GM19025 (cell line): ENCODE data around the gene SCN3A.

ENCODE experiments used
- ATAC-seq: cut with Tn5 transposase; IDR thresholded peaks from one replicate; pipeline ENCODE4 v1.9.1; 2021; ENCODE audit warnings: mild to moderate bottlenecking, low read depth, moderate library complexity; ENCODE audit not compliant: unreplicated experiment

SCN3A gene

GRCh38 chr2:165203689-165204559 is at the start of gene SCN3A:
Gene SCN3A (minus strand): TSS chr2:165204050. CDS start chr2:165176394, 27,656 bp downstream.
- ATAC-seq, result peak; percentile 56

- ATAC-seq, result no peak
These were observed 49.3 kb upstream of the SCN3A start for GRCh38 chr2:165253178-165253577.

GRCh38 chr2:165251366-165251765 is 47.5 kb upstream of the SCN3A start:
- ATAC-seq, result no peak

- ATAC-seq, result no peak
These were observed 44.4 kb upstream of the SCN3A start for GRCh38 chr2:165248238-165248637.

- ATAC-seq, result no peak
These were observed 41.4 kb upstream of the SCN3A start for GRCh38 chr2:165245081-165245793.

DNA sequence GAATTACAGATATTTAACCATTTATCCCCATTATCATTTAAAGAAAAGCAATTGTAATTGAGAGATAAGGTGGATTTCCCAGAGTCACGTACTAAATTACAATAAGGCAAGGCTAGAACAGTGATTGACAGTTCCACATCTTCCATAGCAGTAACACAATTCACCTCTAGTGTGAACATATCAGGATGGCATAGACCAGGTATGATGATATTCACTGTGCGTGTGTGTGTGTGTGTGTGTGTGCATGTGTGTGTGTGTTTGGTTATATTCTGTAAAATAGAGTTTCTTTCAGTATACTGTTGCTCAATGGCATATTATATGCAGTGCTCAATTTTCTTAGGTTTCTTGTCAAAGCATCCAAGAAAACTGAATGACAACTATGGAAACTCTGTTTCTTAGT is 37.1 kb upstream of the SCN3A start:
- no peak for ATAC-seq

DNA sequence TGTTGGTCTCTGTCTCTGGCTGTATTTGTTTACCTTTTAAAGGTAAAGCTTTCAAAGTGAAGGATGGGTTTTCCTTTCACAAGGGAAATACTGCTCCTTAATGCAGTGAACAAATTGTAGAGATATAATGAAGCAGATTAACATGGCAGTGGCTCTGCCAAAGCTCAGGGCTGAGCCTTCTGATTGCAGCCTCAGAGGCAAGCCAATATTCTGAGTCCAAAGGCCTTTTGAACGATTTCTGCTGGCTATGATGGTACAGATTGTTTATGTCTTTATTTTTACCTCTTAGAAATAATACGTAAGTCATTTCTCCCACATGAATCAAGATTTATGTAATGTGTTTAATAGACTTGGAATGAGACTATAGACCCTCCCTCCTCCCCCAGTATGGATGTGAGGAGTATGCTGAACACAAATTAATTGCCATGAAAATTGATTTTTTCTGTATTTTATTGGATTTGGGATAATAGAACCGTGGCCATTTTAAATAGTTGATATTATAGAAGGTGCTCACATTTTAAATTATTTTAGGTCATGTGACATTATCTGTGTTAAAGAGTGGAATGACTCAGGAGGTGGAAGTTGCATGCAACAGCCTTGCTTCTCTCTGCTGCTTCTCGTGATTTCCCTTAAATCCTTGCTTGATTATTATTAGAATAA is 36.1 kb upstream of the SCN3A start:
- no peak for ATAC-seq

- no peak for ATAC-seq
These were observed 35.4 kb upstream of the SCN3A start, which contains the start of gene SCN2A for GRCh38 chr2:165239230-165239629. Gene SCN2A (plus strand): TSS chr2:165239414. CDS start chr2:165295824, 56,410 bp downstream.

- ATAC-seq, result no peak
These were observed 34.4 kb upstream of the SCN3A start for GRCh38 chr2:165238295-165238694.

DNA sequence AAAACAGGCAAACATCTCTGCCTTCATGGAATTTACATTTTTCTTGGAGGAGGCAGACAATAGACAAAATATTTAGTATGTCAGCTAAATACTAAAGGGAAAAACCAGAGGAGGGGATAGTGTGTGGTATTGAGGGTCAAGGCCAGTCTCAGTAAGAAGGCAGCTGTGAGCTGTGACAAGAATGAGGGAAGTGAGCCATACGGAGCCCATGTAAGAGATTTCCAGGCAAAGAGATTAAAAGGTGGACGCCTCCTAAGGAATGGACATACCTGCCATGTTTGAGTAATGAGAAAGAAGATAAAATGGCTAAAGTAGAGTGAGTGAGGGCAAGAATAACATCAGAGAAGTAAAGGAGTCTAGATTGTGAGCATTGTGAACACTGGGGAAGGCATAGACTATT is 33.2 kb upstream of the SCN3A start:
- no peak for ATAC-seq

- ATAC-seq, result no peak
These were observed 23.7 kb upstream of the SCN3A start for GRCh38 chr2:165227571-165227970.

DNA sequence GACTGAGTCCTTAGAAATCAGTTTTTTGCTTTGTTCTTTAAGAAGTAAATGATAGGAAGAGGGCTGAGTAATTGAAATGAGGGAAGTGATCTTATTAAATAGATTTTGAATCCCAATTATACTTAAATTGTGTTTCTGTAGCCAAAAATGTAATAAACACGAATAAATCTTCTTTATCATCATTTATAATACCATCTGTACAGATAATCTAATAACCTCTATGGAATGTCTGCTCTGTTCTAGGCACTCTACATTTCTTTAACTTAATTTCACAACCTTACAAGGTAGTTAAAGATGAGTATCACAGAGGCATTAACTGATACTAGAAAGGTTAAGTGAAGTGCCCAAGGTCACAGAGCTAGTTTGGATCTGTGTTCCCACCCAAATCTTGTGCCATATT is 21.1 kb upstream of the SCN3A start:
- no peak for ATAC-seq

GRCh38 chr2:165219481-165219880 is 15.6 kb upstream of the SCN3A start:
- no peak for ATAC-seq

GRCh38 chr2:165214093-165214492 is 10.2 kb upstream of the SCN3A start:
- no peak for ATAC-seq

- ATAC-seq, result no peak
These were observed 4.2 kb upstream of the SCN3A start for GRCh38 chr2:165208094-165208493.

DNA sequence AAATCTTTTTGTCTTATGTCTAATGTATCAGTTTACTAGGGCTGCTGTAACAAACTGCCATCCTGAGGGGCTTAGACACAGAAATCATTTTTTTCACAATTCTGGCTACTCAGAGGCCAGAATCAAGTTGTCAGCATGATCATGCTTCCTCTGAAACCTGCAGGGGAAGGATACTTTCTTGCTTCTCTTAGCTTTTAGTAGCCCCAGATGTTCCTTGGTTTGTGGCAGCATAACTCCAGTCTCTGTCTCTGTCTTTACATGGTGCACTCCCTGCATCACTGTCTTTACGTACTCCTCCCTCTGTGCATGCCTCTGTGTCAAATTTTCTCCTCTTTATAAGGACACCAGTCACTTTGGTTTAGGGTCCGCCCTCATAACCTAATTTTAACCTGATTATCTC is 2.0 kb upstream of the SCN3A start:
- no peak for ATAC-seq

DNA sequence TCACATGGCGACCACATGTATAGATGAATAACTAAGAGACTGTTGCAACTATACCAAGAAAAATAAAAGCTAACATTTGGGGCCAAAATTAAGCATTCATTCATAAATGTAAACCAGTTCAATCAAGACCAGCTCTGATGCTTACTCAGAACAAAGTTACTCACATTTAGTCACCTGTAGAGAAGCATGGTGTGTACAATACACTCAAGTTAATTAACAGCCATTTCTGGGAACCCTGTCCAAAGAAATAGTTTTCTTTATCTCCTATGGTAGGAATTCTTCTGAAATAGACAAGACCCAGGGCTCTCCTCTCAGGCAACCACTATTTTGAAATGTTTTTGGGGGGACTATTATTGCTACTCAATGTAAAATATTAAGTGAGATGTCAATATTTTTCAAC is 1.6 kb downstream of the SCN3A start:
- no peak for ATAC-seq

GRCh38 chr2:165198181-165198580 is 5.7 kb downstream of the SCN3A start:
- ATAC-seq, result no peak

GRCh38 chr2:165197346-165197745 is 6.5 kb downstream of the SCN3A start:
- ATAC-seq, result no peak

GRCh38 chr2:165196411-165196810 is 7.4 kb downstream of the SCN3A start:
- ATAC-seq, result no peak

DNA sequence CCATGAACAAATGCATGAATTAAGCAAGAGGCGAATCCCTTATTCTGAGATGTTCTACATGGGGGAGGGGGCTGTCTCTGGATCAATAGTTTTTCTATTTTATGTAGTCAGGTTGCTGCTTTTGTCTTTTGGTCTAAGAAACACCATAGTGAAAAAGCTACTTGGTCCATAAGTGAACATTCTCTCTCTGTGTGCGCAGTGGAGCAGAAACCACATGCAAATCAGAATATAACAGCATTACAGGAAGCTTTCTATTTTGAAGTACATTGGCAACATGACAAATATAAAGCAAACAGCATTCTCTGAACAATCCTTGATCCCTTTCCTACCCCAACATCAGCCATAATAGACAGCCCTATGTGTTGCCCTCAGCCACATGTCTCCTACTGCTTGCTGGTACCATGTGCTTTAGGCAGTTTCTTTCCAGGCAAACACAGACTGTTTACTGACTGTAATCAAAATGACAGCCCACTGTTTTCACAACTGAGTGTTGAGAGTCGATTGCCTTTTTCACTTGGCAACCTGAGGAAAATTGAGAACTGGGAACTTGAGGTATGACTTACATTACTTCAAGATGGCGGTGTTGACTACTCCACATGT is 10.6 kb downstream of the SCN3A start:
- ATAC-seq, result peak; percentile 94
